Fibroblast of mammary gland (primary cell): ENCODE results near the gene CNOT6.
A peak's percentile ranks its signal among the peaks of the same experiment; 100 is the strongest.

Source experiments
- DNase-seq: peaks from one replicate; pipeline ENCODE4 v3.0.0-alpha.2; 2010; ENCODE audit warnings: low read depth
- H3K4me3 ChIP-seq: 2 replicates; pipeline ENCODE4 v1.5.1; 2011; ENCODE audit warnings: low read depth, mild to moderate bottlenecking, low read length, moderate library complexity; ENCODE audit not compliant: control insufficient read depth
- CTCF ChIP-seq: conservative IDR thresholded peaks from 2 replicates; pipeline ENCODE4 v1.5.1; 2011; ENCODE audit warnings: low read depth, low read length, inconsistent platforms; ENCODE audit not compliant: control insufficient read depth, insufficient read depth

Gene CNOT6

GRCh38 chr5:180605554-180606214 is 111.5 kb downstream of the CNOT6 start:
- peak; percentile 63 for DNase-seq
- peak; percentile 83 for TF ChIP-seq CTCF
- no peak overlapping the region for H3K4me3 ChIP-seq

- no peak for DNase-seq
- TF ChIP-seq CTCF: no peak
- no peak overlapping the region for H3K4me3 ChIP-seq
These were observed 112.1 kb downstream of the CNOT6 start for GRCh38 chr5:180606215-180606785.

GRCh38 chr5:180607861-180608571 is 113.8 kb downstream of the CNOT6 start:
- peak; percentile 7 for DNase-seq
- TF ChIP-seq CTCF: no peak
- no peak overlapping the region for H3K4me3 ChIP-seq

GRCh38 chr5:180608572-180609310 is 114.6 kb downstream of the CNOT6 start:
- DNase-seq: no peak
- no peak overlapping the region for H3K4me3 ChIP-seq
- TF ChIP-seq CTCF: no peak

GRCh38 chr5:180609386-180609785 is 115.2 kb downstream of the CNOT6 start:
- no peak overlapping the region for H3K4me3 ChIP-seq
- DNase-seq: no peak
- no peak for TF ChIP-seq CTCF

- no peak for TF ChIP-seq CTCF
- no peak overlapping the region for H3K4me3 ChIP-seq
- DNase-seq: no peak
These were observed 115.8 kb downstream of the CNOT6 start for GRCh38 chr5:180609817-180610550.
